ENCODE measurements around the gene PSMC4. TPM values are rescaled to one million over a fixed set of nuclear protein-coding genes. Genes with fewer than 3 reads are reported as not detected.
A peak's percentile ranks its signal among the peaks of the same experiment; 100 is the strongest.

The PSMC4 gene
- total RNA-seq, 1 donor from 2014 or later, result 99.9 TPM

DNA sequence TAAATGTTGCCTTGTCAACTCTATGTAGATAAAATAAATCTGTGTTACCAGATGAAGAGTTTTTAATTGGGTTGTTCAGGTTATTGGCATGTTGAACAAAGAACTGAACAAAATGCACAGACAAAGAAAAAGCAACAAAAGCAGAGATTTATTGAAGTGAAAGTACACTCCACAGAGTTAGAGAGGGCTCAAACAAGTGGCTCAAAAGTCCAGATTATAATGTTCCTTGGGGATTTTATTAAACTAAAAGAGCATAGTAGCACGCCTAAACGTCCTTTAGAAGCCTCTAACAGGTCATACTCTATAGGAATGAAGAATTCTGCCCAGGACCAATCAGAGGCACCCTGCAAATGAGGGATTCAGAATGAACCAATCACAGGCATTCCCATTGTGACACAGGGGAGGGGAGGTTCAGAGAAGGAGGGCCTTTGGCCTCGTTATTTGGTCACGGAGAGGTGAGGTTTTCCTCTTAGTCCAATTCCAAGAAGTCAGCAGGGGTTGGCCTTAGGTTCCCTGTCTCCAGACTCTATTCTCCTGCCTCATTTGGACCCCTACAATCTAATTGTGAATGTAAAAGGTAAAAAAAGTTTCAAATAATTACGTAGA is 12.8 kb downstream of the PSMC4 start:
- FAIRE-seq, result no peak

DNA sequence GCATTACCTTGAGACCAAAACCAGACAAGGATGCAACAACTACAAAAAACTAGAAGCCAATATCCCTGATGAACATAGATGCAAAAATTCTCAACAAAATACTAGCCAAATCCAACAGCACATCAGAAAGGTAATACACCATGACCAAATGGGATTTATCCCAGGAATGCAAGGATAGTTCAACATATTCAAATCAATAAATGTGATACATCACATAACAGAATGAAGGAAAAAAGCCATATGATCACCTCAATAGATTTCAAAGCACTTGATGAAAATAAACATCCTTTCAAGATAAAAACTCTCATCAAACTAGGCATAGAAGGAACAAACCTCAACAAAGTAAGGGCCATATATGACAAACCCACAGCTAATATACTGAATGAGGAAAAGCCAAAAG is 15.7 kb downstream of the PSMC4 start:
- DNase-seq (ENCODE audit: low spot score in 2 of 2), result no peak
- FAIRE-seq, result no peak

More for the DNA sequence above, 12.8 kb downstream of the PSMC4 start:
- no peak for DNase-seq (ENCODE audit: low spot score in 2 of 2)

DNA sequence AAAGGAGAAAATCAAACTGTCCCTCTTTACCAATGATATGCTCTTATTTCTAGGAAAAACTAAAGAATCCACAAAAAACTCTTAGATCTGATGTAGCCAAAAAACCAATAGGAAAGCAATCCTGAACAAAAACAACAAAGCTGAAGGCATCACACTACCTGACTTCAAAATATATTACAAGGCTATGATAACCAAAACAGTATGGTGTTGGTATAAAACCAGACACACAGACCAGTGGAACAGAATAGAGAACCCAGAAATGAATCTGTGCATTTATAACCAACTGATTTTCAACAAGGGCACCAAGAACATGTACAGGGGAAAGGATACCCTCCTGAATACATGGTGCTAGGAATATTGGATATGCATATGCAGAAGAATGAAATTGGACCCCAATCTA is 16.2 kb downstream of the PSMC4 start:
- DNase-seq (ENCODE audit: low spot score in 2 of 2), result no peak

DNA sequence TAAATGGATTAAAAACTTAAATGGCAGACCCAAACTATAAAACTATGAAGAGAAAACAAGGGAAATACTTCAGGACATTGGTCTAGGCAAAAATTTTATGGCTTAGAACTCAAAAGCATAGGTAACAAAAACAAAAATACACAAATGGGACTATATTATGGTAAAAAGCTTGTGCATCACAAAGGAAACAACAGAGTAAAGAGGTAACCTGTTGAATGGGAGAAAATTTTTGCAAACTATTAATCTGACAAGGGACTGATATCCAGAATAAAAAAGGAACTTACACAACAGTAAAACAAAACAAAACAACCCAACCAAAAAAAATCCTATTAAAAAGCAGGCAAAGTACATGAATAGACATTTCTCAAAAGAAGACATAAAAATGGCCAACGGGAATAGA is 16.6 kb downstream of the PSMC4 start:
- no peak for FAIRE-seq
- no peak for DNase-seq (ENCODE audit: low spot score in 2 of 2)

More for the DNA sequence above, 16.2 kb downstream of the PSMC4 start:
- FAIRE-seq, result no peak

DNA sequence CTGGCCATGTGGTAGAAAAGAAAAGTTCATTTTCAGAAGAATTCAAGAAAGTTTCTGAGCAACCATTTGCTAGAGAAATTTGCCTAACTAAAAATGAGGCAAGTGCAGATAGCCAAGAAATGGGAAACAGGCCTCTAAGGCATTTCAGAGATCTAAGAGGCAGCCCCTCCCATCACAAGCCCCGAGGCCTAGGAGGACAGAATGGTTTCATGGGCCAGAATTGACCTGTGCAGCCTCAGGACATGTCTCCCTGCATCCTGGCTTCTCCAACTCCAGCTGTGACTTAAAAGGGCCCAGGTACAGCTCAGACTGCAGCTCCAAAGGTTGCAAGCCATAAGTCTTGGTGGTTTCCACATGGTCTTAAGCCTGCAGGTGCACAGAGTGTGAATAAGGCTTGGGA is 22.6 kb downstream of the PSMC4 start:
- DNase-seq (ENCODE audit: low spot score in 2 of 2) (no peak), FAIRE-seq (no peak)

DNA sequence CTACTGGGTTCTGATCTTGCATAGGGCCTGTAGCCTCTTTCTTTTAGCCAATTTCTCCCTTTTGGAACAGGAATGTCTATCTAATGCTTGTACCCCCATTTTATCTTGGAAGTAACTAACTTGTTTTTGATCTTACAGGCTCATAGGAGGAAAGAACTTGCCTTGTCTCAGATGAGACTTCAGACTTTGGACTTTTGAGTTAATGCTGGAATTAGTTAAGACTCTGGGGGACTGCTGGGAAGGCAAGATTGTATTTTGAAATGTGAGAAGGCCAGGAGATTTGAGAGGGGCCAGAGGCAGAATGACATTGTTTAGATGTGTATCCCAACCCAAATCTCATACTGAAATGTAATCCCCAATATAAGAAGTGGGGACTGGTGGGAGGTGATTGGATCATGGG is 23.4 kb downstream of the PSMC4 start:
- DNase-seq (ENCODE audit: low spot score in 2 of 2), result no peak
- no peak for FAIRE-seq

DNA sequence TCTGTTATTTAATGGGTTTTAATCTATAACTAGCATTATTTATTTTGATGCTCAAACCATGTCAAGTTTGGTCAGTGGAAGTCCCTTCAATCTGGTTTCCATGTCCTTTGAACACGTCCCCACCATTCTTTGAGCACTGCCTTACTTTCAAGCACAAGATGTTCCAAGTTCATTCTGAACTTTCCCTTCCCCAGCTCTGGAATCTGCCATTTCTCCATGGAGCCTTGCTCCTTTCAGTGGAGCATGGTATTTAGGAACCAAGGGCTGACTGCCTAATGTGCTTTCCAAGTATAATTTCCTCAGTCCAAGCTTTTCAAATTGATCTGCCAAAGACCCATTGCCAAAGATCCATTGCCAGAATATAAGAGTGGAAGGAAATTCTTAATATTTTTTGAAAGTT is 24.8 kb downstream of the PSMC4 start:
- FAIRE-seq (no peak), DNase-seq (ENCODE audit: low spot score in 2 of 2) (no peak)

DNA sequence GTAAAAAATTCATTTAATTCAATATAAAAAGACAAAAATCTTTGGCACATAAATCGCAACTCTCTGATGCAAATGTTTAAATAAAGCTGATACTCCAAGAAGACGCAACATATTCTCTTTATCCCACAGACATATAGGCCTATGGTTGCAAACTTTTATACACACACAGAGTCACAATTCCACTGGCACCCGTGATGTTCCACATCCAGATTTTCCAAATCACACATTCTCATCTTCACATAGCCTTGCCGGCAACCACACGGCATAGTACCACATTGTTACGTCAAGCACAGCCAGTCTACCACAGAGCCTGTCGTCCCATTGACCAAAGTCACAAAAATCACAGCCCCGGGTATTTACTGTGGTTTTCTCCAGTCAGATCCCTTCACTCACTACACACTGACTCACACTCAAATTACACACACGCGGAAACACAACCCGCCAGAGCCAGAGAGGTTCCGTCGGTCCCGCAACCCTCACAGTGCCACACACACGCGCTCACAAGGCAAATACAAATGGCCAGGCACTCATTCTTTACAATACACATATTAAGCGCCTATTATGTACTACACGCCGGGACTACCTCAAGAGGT is 25.3 kb downstream of the PSMC4 start:
- FAIRE-seq, result no peak
- DNase-seq (ENCODE audit: low spot score in 2 of 2), result peak; percentile 17 to 40

DNA sequence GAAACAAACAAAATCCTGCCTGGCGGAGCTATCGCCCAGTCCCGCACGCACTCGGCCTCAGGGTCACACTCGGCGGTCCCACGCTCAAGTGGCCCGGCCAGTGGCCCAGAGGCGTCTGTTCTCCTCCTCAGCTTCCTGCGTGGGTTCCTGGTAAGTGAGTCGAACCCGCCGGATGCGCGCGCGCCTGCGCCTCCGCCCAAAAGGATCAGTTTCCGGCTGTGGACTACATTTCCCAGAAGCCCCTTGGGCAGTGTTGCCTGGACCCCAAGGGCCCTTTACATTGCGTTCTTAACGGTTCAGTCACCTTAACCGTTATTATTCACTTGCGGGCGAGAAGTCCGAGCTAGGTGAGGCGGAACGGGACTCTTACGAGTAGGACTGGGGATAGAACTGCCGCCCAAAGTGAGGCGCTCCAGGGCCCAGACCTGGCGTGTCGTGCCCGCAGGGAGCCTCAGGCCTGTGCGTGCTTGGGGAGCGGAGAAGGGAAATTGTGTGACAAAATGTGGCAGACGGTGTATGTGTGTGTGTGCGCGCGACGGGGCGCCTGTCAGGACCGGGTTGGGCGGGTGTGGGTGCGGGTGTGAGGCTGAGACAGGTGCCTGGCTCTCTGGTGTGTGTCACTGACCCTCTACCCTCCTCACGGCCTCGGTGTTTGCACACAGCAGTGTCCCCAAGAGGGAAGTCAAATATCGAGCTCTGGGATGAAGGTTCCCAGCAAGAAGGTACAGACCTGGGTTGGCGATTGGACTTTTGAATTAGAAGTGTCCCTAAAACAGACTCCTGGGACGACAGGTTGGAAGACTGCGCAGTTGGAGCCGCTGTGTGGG is 26.1 kb downstream of the PSMC4 start, which contains the start of gene ZNF546:
Gene ZNF546, plus strand, starts transcription at position 250 of the 827 bp plus-strand sequence. CDS start 1,267 bp downstream, outside the sequence.
- DNase-seq (ENCODE audit: low spot score in 2 of 2) (peak; percentile 77 to 88), FAIRE-seq (no peak)

DNA sequence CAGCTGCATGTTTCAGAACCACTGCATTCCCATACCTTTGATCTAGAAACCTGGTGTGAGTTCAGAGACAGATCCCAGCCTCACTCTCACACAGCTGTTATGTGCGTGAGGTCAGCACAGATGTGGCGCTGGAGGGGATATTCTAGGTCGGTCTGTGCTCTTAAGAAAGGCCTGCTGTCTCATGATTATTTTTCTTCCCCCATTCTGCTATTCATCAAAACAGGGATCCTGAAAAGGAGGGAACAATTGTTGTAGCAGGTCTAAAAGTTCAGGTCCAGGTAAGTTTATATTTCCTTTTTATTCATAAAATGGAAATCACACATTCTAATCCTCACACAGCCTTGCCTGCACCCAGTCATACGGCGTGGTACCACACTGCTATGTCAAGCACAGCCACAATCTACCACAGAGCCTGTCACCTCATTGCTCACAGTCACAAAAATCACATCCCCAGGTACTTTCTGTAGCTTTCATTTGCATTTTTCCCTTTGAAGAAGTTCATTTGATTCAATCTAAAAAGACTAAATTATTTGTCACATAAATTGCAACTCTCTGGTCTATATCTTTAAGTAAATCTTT is 26.8 kb downstream of the PSMC4 start:
- FAIRE-seq (no peak), DNase-seq (ENCODE audit: low spot score in 2 of 2) (no peak)

DNA sequence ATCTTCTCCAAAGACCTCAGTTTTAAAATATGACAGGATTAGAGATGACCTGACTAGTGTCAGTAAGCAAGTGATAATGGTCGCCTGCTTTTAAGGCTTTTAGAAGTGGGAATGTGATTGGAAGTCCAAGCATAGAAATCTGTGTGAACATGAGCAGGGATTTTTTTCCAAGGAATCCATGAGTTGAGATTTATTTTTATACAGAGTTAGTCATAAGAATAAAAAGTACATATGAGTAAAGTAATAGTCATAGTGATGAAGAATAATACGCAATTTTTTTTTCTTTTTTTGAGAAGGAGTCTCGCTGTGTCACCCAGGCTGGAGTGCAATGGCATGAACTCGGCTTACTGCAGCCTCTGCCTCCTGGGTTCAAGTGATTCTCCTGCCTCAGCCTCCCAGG is 27.5 kb downstream of the PSMC4 start:
- no peak for DNase-seq (ENCODE audit: low spot score in 2 of 2)
- no peak for FAIRE-seq

DNA sequence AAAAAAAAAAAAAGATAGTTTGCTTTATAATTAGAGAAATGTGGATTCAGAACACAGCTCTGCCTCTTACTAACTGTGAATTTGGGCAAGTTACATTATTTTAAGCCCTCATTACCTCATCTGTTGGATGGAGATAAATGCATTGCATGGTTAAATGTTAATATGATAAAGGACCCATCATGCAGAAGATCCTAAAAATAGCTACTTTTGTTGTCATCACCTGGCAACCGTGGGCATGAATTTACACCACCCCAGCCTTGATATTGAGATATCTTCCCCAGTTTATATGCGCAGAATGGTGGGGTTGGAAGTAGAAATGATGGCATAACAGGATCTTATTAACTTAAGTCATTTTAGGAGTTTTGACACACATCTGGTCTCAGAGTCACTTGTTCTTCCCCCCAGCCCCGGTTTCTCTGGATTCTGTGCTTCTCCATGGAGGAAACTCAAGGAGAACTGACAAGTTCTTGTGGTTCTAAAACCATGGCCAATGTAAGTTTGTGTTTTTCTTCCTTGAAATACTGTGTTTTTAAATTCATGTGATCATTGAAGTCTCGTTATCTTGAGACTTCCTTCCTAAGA is 34.8 kb downstream of the PSMC4 start:
- no peak for DNase-seq (ENCODE audit: low spot score in 2 of 2)
- FAIRE-seq, result no peak

DNA sequence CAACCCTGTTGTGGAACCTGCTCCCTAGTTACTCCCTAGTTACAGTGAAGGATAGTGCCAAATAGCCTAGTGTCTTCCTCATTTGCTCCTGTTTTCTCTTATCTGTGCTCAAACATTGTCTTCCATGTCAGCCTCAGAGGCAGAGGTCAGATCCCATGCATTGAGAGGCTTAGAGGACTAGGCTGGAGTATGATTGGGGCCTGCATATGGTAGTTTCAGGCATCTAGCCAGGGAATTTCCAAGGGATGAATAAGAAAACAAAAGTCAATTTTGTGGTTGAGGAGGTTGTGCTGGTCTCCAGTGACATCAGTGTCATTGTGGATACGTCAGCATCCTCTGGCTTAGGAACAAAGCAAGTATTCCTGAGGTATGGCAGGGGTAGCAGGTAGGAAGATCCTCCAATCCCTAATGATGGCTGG is 35.3 kb downstream of the PSMC4 start:
- FAIRE-seq, result no peak

DNA sequence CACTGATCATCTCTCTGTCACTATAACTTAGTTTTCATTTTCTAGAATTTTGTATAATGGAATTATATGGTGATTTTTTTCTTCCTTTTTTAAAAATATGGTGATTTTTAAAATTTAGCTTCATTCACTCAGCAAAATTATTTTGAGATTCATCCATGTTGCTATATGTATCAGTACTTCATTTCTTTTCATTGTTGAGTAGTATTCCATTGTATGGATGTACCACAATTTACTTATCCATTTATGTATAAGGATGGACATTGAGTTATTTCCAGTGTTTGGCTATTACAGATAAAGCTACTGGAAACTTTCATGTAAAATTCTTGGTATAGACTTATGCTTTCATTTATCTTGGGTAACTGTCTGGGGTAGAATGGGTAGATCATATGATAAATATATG is 38.7 kb downstream of the PSMC4 start:
- no peak for FAIRE-seq
- no peak for DNase-seq (ENCODE audit: low spot score in 2 of 2)

More for the DNA sequence above, 35.3 kb downstream of the PSMC4 start:
- DNase-seq (ENCODE audit: low spot score in 2 of 2), result no peak

DNA sequence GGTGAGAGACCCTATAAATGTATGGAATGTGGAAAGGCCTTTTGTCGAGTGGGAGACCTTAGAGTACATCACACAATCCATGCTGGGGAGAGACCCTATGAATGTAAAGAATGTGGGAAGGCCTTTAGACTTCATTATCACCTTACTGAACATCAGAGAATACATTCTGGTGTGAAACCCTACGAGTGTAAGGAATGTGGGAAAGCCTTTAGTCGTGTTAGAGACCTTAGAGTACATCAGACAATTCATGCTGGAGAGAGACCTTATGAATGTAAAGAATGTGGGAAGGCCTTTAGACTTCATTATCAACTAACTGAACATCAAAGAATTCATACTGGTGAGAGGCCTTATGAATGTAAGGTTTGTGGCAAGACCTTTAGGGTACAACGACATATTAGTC is 43.0 kb downstream of the PSMC4 start:
- no peak for FAIRE-seq
- DNase-seq (ENCODE audit: low spot score in 2 of 2), result no peak

DNA sequence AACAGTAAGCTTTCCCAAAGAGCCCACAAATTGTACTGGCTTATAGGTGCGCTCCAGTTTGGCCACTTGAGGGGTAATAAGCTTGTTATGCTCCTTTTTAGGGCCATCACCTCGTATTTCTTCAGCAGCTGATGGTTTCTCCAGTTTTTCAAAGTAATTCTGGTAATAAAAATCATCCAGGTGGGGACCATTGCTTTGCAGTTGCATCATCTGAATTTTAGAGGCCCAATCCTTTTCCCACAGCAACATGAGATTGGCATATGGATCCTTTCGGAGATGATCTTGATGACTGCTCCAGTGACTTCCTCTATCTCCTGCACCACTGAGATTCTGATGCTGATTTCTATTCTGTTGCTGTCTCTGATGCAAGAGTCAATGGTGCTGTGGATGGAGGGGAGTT is 53.0 kb downstream of the PSMC4 start:
- FAIRE-seq (no peak), DNase-seq (ENCODE audit: low spot score in 2 of 2) (no peak)

DNA sequence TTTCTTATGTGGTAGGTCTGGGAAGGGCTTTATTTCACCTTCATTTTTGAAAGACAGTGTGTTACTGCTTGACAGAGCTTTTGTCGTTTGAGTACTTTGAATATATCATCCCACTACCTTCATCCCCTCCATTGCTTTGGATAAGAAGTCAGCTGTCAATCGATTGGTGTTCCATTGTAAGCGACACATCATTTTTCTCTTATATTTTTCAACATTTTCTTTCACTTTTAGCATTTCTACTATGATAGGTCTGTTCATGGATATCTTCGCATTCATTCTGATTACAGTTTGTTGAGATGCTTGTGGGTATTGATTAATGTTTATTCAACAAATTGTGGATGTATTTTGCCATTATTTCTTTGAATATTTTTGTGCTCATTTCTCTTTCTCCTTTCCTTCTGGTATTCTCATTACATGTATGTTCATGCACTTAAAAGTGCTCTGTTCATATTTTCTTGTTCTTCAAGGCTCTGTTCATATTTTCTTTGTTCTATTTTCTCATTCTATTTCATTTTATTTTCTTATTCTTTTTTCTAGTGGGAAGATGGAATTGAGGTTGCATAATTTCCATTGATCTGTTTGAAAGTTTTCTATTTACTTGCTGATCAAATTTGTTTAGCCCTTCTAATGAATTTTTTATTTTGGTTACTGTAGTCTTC is 55.1 kb downstream of the PSMC4 start:
- FAIRE-seq (no peak), DNase-seq (ENCODE audit: low spot score in 2 of 2) (no peak)

DNA sequence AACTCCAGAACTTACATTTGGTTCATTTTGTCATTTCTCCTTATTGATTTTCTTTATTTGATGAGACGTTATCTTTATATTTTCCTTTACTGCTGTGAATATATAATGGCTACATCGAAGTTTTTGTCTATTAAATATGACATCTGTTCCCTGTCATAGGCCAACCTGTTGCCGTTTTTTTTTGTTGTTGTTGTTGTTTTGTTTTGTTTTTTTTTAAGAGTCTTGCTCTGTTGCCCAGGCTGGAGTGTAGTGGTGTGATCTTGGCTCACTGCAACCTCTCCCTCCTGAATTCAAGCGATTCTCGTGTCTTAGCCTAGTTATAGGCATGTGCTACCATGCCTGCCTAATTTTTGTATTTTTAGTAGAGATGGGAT is 55.6 kb downstream of the PSMC4 start:
- FAIRE-seq, result no peak

More for the DNA sequence above, 55.6 kb downstream of the PSMC4 start:
- DNase-seq (ENCODE audit: low spot score in 2 of 2), result no peak
